Heart left ventricle (tissue), 16 donors: ENCODE data around the gene NANOS1. TPM values are rescaled to one million over a fixed set of nuclear protein-coding genes. Genes with fewer than 3 reads are reported as not detected.

Experiments used
- ATAC-seq, 4 donors: fragments of 200-7000 bp; cut with Tn5 transposase; one replicate each; pipeline ENCODE4 v1.9.1; 2020 to 2022; ENCODE audit warnings: moderate library complexity in 4 of 4, mild to moderate bottlenecking in 3 of 4, moderate number of reproducible peaks in 1 of 4
- DNase-seq, 5 donors: peaks; one replicate each; pipeline ENCODE4 v3.0.0-alpha.2; 2020
- H3K27ac ChIP-seq, 12 donors: fragments of 200-600 bp; sonication (generic) in 4 of 12; one replicate each; pipeline versions ENCODE4 v1.5.0 to v1.8.0; 2016 to 2022; ENCODE audit warnings: mild to moderate bottlenecking in 2 of 12
- H3K27me3 ChIP-seq, 9 donors: fragments of 200-600 bp; sonication (generic) in 2 of 9; one replicate each; pipeline versions ENCODE4 v1.5.1 to v1.8.0; 2016 to 2022; ENCODE audit warnings: mild to moderate bottlenecking in 3 of 9
- H3K36me3 ChIP-seq, 9 donors: fragments of 200-600 bp; sonication (generic) in 2 of 9; one replicate each; pipeline versions ENCODE4 v1.5.0 to v1.8.0; 2018 to 2022; ENCODE audit warnings: mild to moderate bottlenecking in 2 of 9
- H3K4me1 ChIP-seq, 12 donors: fragments of 200-600 bp; sonication (generic) in 4 of 12; one replicate each; pipeline versions ENCODE4 v1.5.0 to v1.8.0; 2016 to 2022; ENCODE audit warnings: mild to moderate bottlenecking in 3 of 12
- H3K4me3 ChIP-seq, 12 donors: fragments of 200-600 bp; sonication (generic) in 4 of 12; one replicate each; pipeline versions ENCODE4 v1.5.0 to v1.8.0; 2017 to 2022; ENCODE audit warnings: mild to moderate bottlenecking in 9 of 12, moderate library complexity in 4 of 12
- H3K9me3 ChIP-seq, 12 donors: fragments of 200-600 bp; sonication (generic) in 4 of 12; one replicate each; pipeline versions ENCODE4 v1.5.0 to v1.8.0; 2016 to 2022; ENCODE audit warnings: mild to moderate bottlenecking in 1 of 12
- POLR2A ChIP-seq, 2 donors: fragments of 450-650 bp; IDR thresholded peaks; one replicate each; pipeline ENCODE4 v1.6.1; 2017; ENCODE audit warnings: antibody characterized with exemption in 2 of 2, mild to moderate bottlenecking in 2 of 2, moderate library complexity in 2 of 2
- WGBS, 4 donors: extraction: QIAGEN DNeasy Blood & Tissue Kit in 2 of 4; methylation state at CpG; one replicate each; pipeline versions ENCODE4 v1.1.5 to v1.1.7; 2013 to 2018; 5-methylcytosine and 5-hydroxymethylcytosine counted together
- intact Hi-C, 10 donors: fragments of 100-400 bp; cut with DNase I; formaldehyde crosslinking; loops; one replicate each; pipeline versions ENCODE4 v1.11.1 to v1.14.2; 2022
- polyA plus RNA-seq, 2 donors: library from polyadenylated mRNA; stranded (reverse); fragments of 200-250 nt; gene quantifications; one replicate each; pipeline ENCODE4 v1.2.3, GENCODE V29; 2013
- total RNA-seq, 9 donors: library from RNA; depleted of rRNA in 2 of 9; stranded (reverse); fragments of >200 nt in 2 of 9; fragmentation: NEBNext Ultra II Directional in 3 of 9; extraction: Animal tissue kit (Norgen Biotek cat#: 25700) in 3 of 9; gene quantifications; one replicate each; pipeline versions ENCODE4 v1.1.0 to v1.2.4, GENCODE V29; 2016 to 2023
- TF ChIP-seq, protein P1 (sequence below), 12 donors: fragments of 200-600 bp; sonication (generic) in 4 of 12; IDR thresholded peaks; one replicate each; pipeline versions ENCODE4 v1.5.0 to v1.8.0; 2018 to 2022; ENCODE audit warnings: antibody characterized with exemption in 12 of 12, mild to moderate bottlenecking in 5 of 12
- donor health status: ischemic (EF 13 %, LVEDD 7.1; RV severe dilation, severe dysfunction).
- donor health status: healthy with polysubstance abuse.
- donor health status: DM: no; HTN: yes; CAD: no.
- donor health status: DM: no; HTN: no; CAD: no.
- donor health status: ischemic (EF 25% LVEDD 6.9; RV normal size, moderate dysfunction).
- donor health status: ischemic (EF 25% LVEDD 5.7; RV mildly dilated, moderate dysfunction).
- donor health status: healthy.
- donor health status: DM: yes; HTN: yes; CAD: no.
- donor health status: ischemic (EF 35%, LVEDD 5.7; RV mildly dilated, moderate dysfunction).
- donor health status: nonischemic (EF 11% LVEDD 7.7; RV severe dilation, severe dysfunction).
- donor health status: DM: yes; HTN: yes; CAD: no.
- donor health status: PGD.
- donor health status: ischemic (EF 29% LVEDD 5.4; RV normal size, mild dysfunction).
- donor health status: nonischemic (EF 23%, LVEDD 6.1; RV moderate dilation, normal function).

NANOS1 gene
- total and polyA plus RNA-seq, 11 donors = 3.3 to 41.4 (median 8.8) TPM

DNA sequence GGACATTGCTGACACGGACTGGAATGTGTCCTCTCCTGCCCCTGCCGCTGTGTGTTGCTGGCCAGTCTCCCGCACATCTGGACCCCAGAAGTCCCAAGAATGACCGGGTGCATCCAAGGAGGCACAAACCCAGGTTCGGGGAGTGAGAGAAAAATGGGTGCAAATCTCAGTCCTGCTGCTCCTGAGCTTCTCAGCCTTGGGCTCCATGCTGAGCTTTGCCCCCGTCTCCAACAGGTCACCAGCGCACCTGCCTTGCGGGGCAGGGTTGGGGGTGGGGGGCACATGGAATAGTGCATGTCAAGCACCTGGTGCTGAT lies 6.0 kb upstream of the NANOS1 start:
- no peak overlapping the region for H3K27ac ChIP-seq
- peaks cover 0 to 6% (median 0%) of the 10 kb centered on the region in 12 donors for H3K9me3 ChIP-seq
- no peak overlapping the region for H3K4me3 ChIP-seq
- H3K27me3 ChIP-seq = no peaks in the 10 kb centered on the region
- TF ChIP-seq, protein P1, sequence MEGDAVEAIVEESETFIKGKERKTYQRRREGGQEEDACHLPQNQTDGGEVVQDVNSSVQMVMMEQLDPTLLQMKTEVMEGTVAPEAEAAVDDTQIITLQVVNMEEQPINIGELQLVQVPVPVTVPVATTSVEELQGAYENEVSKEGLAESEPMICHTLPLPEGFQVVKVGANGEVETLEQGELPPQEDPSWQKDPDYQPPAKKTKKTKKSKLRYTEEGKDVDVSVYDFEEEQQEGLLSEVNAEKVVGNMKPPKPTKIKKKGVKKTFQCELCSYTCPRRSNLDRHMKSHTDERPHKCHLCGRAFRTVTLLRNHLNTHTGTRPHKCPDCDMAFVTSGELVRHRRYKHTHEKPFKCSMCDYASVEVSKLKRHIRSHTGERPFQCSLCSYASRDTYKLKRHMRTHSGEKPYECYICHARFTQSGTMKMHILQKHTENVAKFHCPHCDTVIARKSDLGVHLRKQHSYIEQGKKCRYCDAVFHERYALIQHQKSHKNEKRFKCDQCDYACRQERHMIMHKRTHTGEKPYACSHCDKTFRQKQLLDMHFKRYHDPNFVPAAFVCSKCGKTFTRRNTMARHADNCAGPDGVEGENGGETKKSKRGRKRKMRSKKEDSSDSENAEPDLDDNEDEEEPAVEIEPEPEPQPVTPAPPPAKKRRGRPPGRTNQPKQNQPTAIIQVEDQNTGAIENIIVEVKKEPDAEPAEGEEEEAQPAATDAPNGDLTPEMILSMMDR (IDR thresholded peaks at IDR 0.05) = no peak
- TF ChIP-seq POLR2A (IDR thresholded peaks at IDR 0.05) = no peak
- no peaks in the 10 kb centered on the region for H3K36me3 ChIP-seq
- no peak for ATAC-seq
- peaks cover 0 to 24% (median 13%) of the 10 kb centered on the region in 12 donors for H3K4me1 ChIP-seq
- WGBS, 4 donors = 62 to 78% (median 74%) methylated on average over 7 to 8 of the region's 8 CpGs
- DNase-seq = no peak
- intact Hi-C loops = loop anchor here in 6 of 10 donors (5.0 to 10.0 kb wide), 5 partner anchors 56 to 459 kb away; partner anchors contain the start of gene CACUL1 (in 2 of the 6)

GRCh38 chr10:119024882-119025281 lies 4.6 kb upstream of the NANOS1 start:
- intact Hi-C loops = loop anchor here in 8 of 10 donors (2.0 to 10.0 kb wide), 8 partner anchors 58 to 460 kb away; partner anchors contain the start of gene CACUL1 (in 2 of the 8)
- peak overlapping the region in 11 of 12 donors; percentile 73 to 95 (median 87) for H3K27ac ChIP-seq
- H3K9me3 ChIP-seq = no peaks in the 10 kb centered on the region
- DNase-seq = no peak
- H3K4me1 ChIP-seq = peaks cover 0 to 32% (median 18%) of the 10 kb centered on the region in 12 donors
- TF ChIP-seq POLR2A (IDR thresholded peaks at IDR 0.05) = no peak
- TF ChIP-seq, protein P1 (IDR thresholded peaks at IDR 0.05) = no peak
- no peak for ATAC-seq
- H3K27me3 ChIP-seq = peaks cover 0 to 5% (median 0%) of the 10 kb centered on the region in 9 donors
- 46 to 79% (median 55%) methylated on average over 3 to 6 of the region's 6 CpGs for WGBS, 4 donors
- H3K4me3 ChIP-seq = no peak overlapping the region
- H3K36me3 ChIP-seq = no peaks in the 10 kb centered on the region

DNA sequence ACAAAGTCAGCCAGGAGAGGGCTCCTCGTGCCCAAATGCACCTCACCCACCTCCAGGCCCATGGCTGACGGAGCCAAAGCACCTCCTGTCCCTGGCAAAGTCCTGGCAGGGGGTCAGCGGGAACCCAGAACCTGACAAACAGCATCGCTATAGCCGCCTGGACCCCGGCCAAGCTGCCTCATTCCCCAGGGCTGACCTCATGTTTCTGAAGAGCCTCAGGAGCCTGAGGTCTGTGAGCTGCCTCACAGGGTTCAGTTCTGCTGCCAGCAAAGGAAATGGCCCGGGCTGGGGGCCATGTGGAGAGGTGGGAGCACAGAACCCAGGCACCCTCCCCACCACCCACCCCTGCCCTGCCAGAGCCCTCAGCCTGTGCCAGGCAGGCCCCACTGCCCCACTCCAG lies 4.2 kb upstream of the NANOS1 start:
- ATAC-seq = peak; percentile 62 to 86 (median 78)
- Histone ChIP-seq H3K4me1 (peaks cover 0 to 36% (median 18%) of the 10 kb centered on the region in 12 donors), H3K27me3 (peaks cover 0 to 5% (median 0%) of the 10 kb centered on the region in 9 donors), H3K4me3 (no peak overlapping the region), H3K9me3 (no peaks in the 10 kb centered on the region), H3K36me3 (no peaks in the 10 kb centered on the region), H3K27ac (peak overlapping the region in 11 of 12 donors; percentile 73 to 95 (median 87))
- TF ChIP-seq, protein P1 (IDR thresholded peaks at IDR 0.05) = peak in 2 of 12 donors; percentile 9 to 34
- TF ChIP-seq POLR2A (IDR thresholded peaks at IDR 0.05) = no peak
- 17 to 40% (median 20%) methylated on average over 1 to 7 of the region's 7 CpGs for WGBS, 4 donors
- DNase-seq = peak; percentile 82 to 96 (median 90)
- intact Hi-C loops = loop anchor here in 7 of 10 donors (2.0 to 10.0 kb wide), 8 partner anchors 58 to 461 kb away; partner anchors contain the start of gene CACUL1 (in 2 of the 7)

- Histone ChIP-seq H3K4me3 (no peak overlapping the region), H3K36me3 (no peaks in the 10 kb centered on the region), H3K27ac (peak overlapping the region in 11 of 12 donors; percentile 73 to 95 (median 87)), H3K9me3 (no peaks in the 10 kb centered on the region), H3K27me3 (peaks cover 0 to 5% (median 0%) of the 10 kb centered on the region in 9 donors), H3K4me1 (peaks cover 0 to 40% (median 20%) of the 10 kb centered on the region in 12 donors)
- DNase-seq (peak; percentile 63 to 84 (median 70)), ATAC-seq (peak; percentile 61 to 87 (median 73))
- intact Hi-C loops = loop anchor here in 7 of 10 donors (2.0 to 10.0 kb wide), 8 partner anchors 58 to 461 kb away; partner anchors contain the start of gene CACUL1 (in 2 of the 7)
- 32 to 49% (median 39%) methylated on average over 7 of the region's 7 CpGs for WGBS, 4 donors
- TF ChIP-seq, protein P1 (IDR thresholded peaks at IDR 0.05) = no peak
- TF ChIP-seq POLR2A (IDR thresholded peaks at IDR 0.05) = no peak
Observed at GRCh38 chr10:119025776-119026175, 3.7 kb upstream of the NANOS1 start.
